ENCODE data around the gene ARHGAP25. TPM values are rescaled to one million over a fixed set of nuclear protein-coding genes. Genes with fewer than 3 reads are reported as not detected.
A peak's percentile ranks its signal among the peaks of the same experiment; 100 is the strongest.

The ARHGAP25 gene
- total RNA-seq, 1 donor from 2014 or later = 0.43 TPM

- Mint-ChIP-seq H3K27ac (ENCODE audit: unreplicated experiment) (no peak overlapping the region), H3K36me3 (ENCODE audit: unreplicated experiment) (no peaks in the 10 kb centered on the region), H3K27me3 (ENCODE audit: unreplicated experiment) (peaks cover 7% of the 10 kb centered on the region), H3K9me3 (ENCODE audit: unreplicated experiment) (no peaks in the 10 kb centered on the region), H3K4me1 (ENCODE audit: unreplicated experiment) (peaks cover 10% of the 10 kb centered on the region), H3K4me3 (ENCODE audit: unreplicated experiment) (no peak overlapping the region)
- DNase-seq (ENCODE audit: extremely low spot score, unreplicated experiment) = peak; percentile 65
- no peak for TF ChIP-seq CTCF (IDR thresholded peaks at IDR 0.05)
Observed at GRCh38 chr2:68750592-68751396, 16.2 kb downstream of the ARHGAP25 start.

GRCh38 chr2:68751397-68752339 lies 17.1 kb downstream of the ARHGAP25 start:
- Mint-ChIP-seq H3K36me3 (ENCODE audit: unreplicated experiment) (no peaks in the 10 kb centered on the region), H3K27ac (ENCODE audit: unreplicated experiment) (no peak overlapping the region), H3K9me3 (ENCODE audit: unreplicated experiment) (peaks cover 2% of the 10 kb centered on the region), H3K4me3 (ENCODE audit: unreplicated experiment) (no peak overlapping the region), H3K27me3 (ENCODE audit: unreplicated experiment) (peaks cover 7% of the 10 kb centered on the region), H3K4me1 (ENCODE audit: unreplicated experiment) (peaks cover 10% of the 10 kb centered on the region)
- peak; percentile 94 for DNase-seq (ENCODE audit: extremely low spot score, unreplicated experiment)
- TF ChIP-seq CTCF (IDR thresholded peaks at IDR 0.05) = peak; percentile 95

GRCh38 chr2:68753318-68753717 lies 18.7 kb downstream of the ARHGAP25 start:
- peak; percentile 15 for DNase-seq (ENCODE audit: extremely low spot score, unreplicated experiment)
- peaks cover 7% of the 10 kb centered on the region for H3K9me3 Mint-ChIP-seq (ENCODE audit: unreplicated experiment)
- H3K36me3 Mint-ChIP-seq (ENCODE audit: unreplicated experiment) = peaks cover 5% of the 10 kb centered on the region
- H3K27ac Mint-ChIP-seq (ENCODE audit: unreplicated experiment) = no peak overlapping the region
- TF ChIP-seq CTCF (IDR thresholded peaks at IDR 0.05) = no peak
- peaks cover 10% of the 10 kb centered on the region for H3K4me1 Mint-ChIP-seq (ENCODE audit: unreplicated experiment)
- no peak overlapping the region for H3K4me3 Mint-ChIP-seq (ENCODE audit: unreplicated experiment)
- peaks cover 10% of the 10 kb centered on the region for H3K27me3 Mint-ChIP-seq (ENCODE audit: unreplicated experiment)

- peaks cover 24% of the 10 kb centered on the region for H3K27me3 Mint-ChIP-seq (ENCODE audit: unreplicated experiment)
- peaks cover 10% of the 10 kb centered on the region for H3K4me1 Mint-ChIP-seq (ENCODE audit: unreplicated experiment)
- no peak overlapping the region for H3K27ac Mint-ChIP-seq (ENCODE audit: unreplicated experiment)
- H3K9me3 Mint-ChIP-seq (ENCODE audit: unreplicated experiment) = peaks cover 7% of the 10 kb centered on the region
- no peak overlapping the region for H3K4me3 Mint-ChIP-seq (ENCODE audit: unreplicated experiment)
- no peak for DNase-seq (ENCODE audit: extremely low spot score, unreplicated experiment)
- no peak for TF ChIP-seq CTCF (IDR thresholded peaks at IDR 0.05)
- H3K36me3 Mint-ChIP-seq (ENCODE audit: unreplicated experiment) = peaks cover 5% of the 10 kb centered on the region
Observed at GRCh38 chr2:68755071-68755470, 20.5 kb downstream of the ARHGAP25 start.

- no peak for TF ChIP-seq CTCF (IDR thresholded peaks at IDR 0.05)
- Mint-ChIP-seq H3K27me3 (ENCODE audit: unreplicated experiment) (peaks cover 26% of the 10 kb centered on the region), H3K36me3 (ENCODE audit: unreplicated experiment) (peaks cover 5% of the 10 kb centered on the region), H3K9me3 (ENCODE audit: unreplicated experiment) (peaks cover 7% of the 10 kb centered on the region), H3K4me3 (ENCODE audit: unreplicated experiment) (no peak overlapping the region), H3K4me1 (ENCODE audit: unreplicated experiment) (peaks cover 10% of the 10 kb centered on the region), H3K27ac (ENCODE audit: unreplicated experiment) (no peak overlapping the region)
- peak; percentile 30 for DNase-seq (ENCODE audit: extremely low spot score, unreplicated experiment)
Observed at GRCh38 chr2:68756178-68756577, 21.6 kb downstream of the ARHGAP25 start.
